WTC11 (cell line): ENCODE results near the gene ZC2HC1B. TPM values are rescaled to one million over a fixed set of nuclear protein-coding genes. Genes with fewer than 3 reads are reported as not detected.

Experiments
- ATAC-seq: fragments of 200-7000 bp; cut with Tn5 transposase; 2 replicates; pipeline ENCODE4 v1.10.0; 2021; ENCODE audit warnings: mild to moderate bottlenecking, moderate library complexity
- CTCF ChIA-PET: fragments of 300-600 bp; sonication (Branson Sonifier 250); formaldehyde crosslinking; loops from one replicate; lab custom pipeline; 2021; ENCODE audit warnings: antibody characterized with exemption; lab: Charles Lee
- POLR2A ChIA-PET: fragments of 350-600 bp; sonication (Branson Sonifier 250); formaldehyde crosslinking; loops from one replicate; lab custom pipeline; 2021; ENCODE audit warnings: antibody characterized with exemption; lab: Charles Lee
- DNase-seq: peaks from one replicate; pipeline ENCODE4 v3.0.0; 2021; ENCODE audit warnings: low spot score
- H3K27ac Mint-ChIP-seq: 2 replicates; pipeline ENCODE4 v1.8.0; 2021; ENCODE audit warnings: mixed read lengths
- H3K27me3 Mint-ChIP-seq: 2 replicates; pipeline ENCODE4 v1.8.0; 2021; ENCODE audit warnings: low read depth, mild to moderate bottlenecking, moderate library complexity, mixed read lengths
- H3K36me3 Mint-ChIP-seq: 2 replicates; pipeline ENCODE4 v1.8.0; 2021; ENCODE audit warnings: mixed read lengths
- H3K4me1 Mint-ChIP-seq: 2 replicates; pipeline ENCODE4 v1.8.0; 2022; ENCODE audit warnings: mixed read lengths
- H3K4me3 Mint-ChIP-seq: 2 replicates; pipeline ENCODE4 v1.8.0; 2021; ENCODE audit warnings: mild to moderate bottlenecking, moderate library complexity, mixed read lengths
- H3K9me3 Mint-ChIP-seq: 2 replicates; pipeline ENCODE4 v1.8.0; 2021; ENCODE audit warnings: mixed read lengths
- CBFB ChIP-seq: sonication (generic); formaldehyde crosslinking; IDR thresholded peaks from 2 replicates; pipeline ENCODE4 v1.8.1; 2022; ENCODE audit warnings: mild to moderate bottlenecking, low read depth, missing genetic modification reagents
- CREM ChIP-seq: sonication (generic); formaldehyde crosslinking; IDR thresholded peaks from 2 replicates; pipeline ENCODE4 v1.8.1; 2022; ENCODE audit warnings: mild to moderate bottlenecking, missing genetic modification reagents, moderate library complexity
- ESRRA ChIP-seq: sonication (generic); formaldehyde crosslinking; IDR thresholded peaks from 2 replicates; pipeline ENCODE4 v1.8.1; 2022; ENCODE audit warnings: mild to moderate bottlenecking, missing genetic modification reagents, borderline replicate concordance
- FOXJ3 ChIP-seq: sonication (generic); formaldehyde crosslinking; IDR thresholded peaks from 2 replicates; pipeline ENCODE4 v1.9.0; 2021; ENCODE audit warnings: missing genetic modification reagents, mild to moderate bottlenecking, borderline replicate concordance
- FOXK1 ChIP-seq: sonication (generic); formaldehyde crosslinking; IDR thresholded peaks from 2 replicates; pipeline ENCODE4 v1.8.0; 2022; ENCODE audit warnings: mild to moderate bottlenecking, moderate library complexity, missing genetic modification reagents
- JAZF1 ChIP-seq: fragments of 250-450 bp; sonication (Bioruptor Pico); IDR thresholded peaks from 2 replicates; pipeline ENCODE4 v1.9.0; 2021; ENCODE audit warnings: moderate library complexity, mild to moderate bottlenecking, inconsistent platforms
- NFYB ChIP-seq: sonication (generic); formaldehyde crosslinking; conservative IDR thresholded peaks from 2 replicates; pipeline ENCODE4 v1.8.0; 2022; ENCODE audit warnings: low read depth, missing genetic modification reagents
- PREB ChIP-seq: sonication (generic); formaldehyde crosslinking; IDR thresholded peaks from 2 replicates; pipeline ENCODE4 v1.8.1; 2022; ENCODE audit warnings: mild to moderate bottlenecking, missing genetic modification reagents, moderate library complexity, borderline replicate concordance
- PRRX2 ChIP-seq: fragments of 250-450 bp; sonication (Bioruptor Pico); IDR thresholded peaks from 2 replicates; pipeline ENCODE4 v1.8.0; 2021; ENCODE audit warnings: mild to moderate bottlenecking
- TEAD4 ChIP-seq: sonication (generic); formaldehyde crosslinking; IDR thresholded peaks from 2 replicates; pipeline ENCODE4 v1.8.0; 2022; ENCODE audit warnings: mild to moderate bottlenecking, missing genetic modification reagents
- TP53 ChIP-seq: sonication (generic); formaldehyde crosslinking; IDR thresholded peaks from 2 replicates; pipeline ENCODE4 v1.8.1; 2023; ENCODE audit warnings: mild to moderate bottlenecking, missing genetic modification reagents
- ZSCAN18 ChIP-seq: fragments of 250-450 bp; sonication (Bioruptor Pico); IDR thresholded peaks from 2 replicates; pipeline ENCODE4 v2.1.2; 2022; ENCODE audit warnings: mild to moderate bottlenecking, moderate library complexity
- total RNA-seq: library from RNA; stranded (reverse); gene quantifications from 3 replicates; pipeline ENCODE4 v1.2.3, GENCODE V29; 2021
- TF ChIP-seq, protein P1 (sequence below): fragments of 200-600 bp; IDR thresholded peaks from 2 replicates; pipeline ENCODE4 v1.8.0; 2022; ENCODE audit warnings: antibody characterized with exemption
- TF ChIP-seq, protein P2 (sequence below): sonication (generic); formaldehyde crosslinking; IDR thresholded peaks from 2 replicates; pipeline ENCODE4 v1.8.1; 2023; ENCODE audit warnings: mild to moderate bottlenecking, missing genetic modification reagents
- TF ChIP-seq, protein P3 (sequence below): sonication (generic); formaldehyde crosslinking; IDR thresholded peaks from 2 replicates; pipeline ENCODE4 v1.8.0; 2023; ENCODE audit warnings: missing genetic modification reagents
- TF ChIP-seq, protein P4 (sequence below): sonication (generic); formaldehyde crosslinking; IDR thresholded peaks from 2 replicates; pipeline ENCODE4 v1.8.0; 2022; ENCODE audit warnings: mild to moderate bottlenecking, missing genetic modification reagents

The ZC2HC1B gene
- total RNA-seq, 1 experiment from 2014 or later: not detected

DNA sequence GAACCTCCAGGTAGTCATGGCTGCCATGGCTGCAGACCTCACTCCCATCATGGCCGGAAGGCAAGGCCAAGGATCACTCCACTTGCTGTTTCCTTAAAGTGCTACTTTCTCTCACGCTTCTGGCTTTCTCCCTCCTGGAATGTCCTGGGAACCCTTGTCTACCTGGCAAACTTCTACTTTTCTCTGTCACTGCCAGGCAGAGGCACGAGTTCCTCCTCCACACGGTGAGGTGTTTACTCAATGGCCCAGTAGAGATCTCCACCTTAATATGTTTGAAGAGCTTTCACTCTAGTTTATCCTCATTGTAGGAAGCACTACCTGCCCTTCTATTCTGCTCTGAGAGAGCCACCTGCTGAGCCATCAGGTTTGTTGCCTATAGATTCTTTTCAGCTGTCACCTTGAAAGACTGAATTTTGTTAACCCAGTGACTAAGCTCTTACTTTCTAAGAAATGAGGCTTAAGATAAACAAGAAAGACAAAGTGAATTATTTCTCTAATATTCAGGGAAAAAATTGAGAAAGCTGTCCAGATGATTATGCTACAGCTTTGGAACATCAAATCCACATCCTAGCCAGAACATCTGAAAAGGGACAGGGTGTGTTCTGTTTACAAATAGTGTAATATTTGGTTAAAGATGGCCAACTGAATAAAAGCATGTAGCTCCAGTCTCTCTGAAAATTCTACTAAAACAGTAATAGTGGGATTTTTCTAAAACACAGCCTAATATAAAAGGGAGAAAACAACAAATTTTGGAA lies 88.8 kb downstream of the ZC2HC1B start:
- no peak for TF ChIP-seq TP53 (CRISPR knock-in tag)
- no peak for TF ChIP-seq ZSCAN18
- TF ChIP-seq, all 79 proteins: peak for 0
- H3K36me3 Mint-ChIP-seq: peaks cover under 1% of the 10 kb centered on the region; the same call in 1 of the 2 replicates
- H3K27me3 Mint-ChIP-seq: peaks cover 45% of the 10 kb centered on the region
- H3K4me3 Mint-ChIP-seq: no peak overlapping the region
- DNase-seq: no peak
- H3K27ac Mint-ChIP-seq: no peak overlapping the region
- H3K9me3 Mint-ChIP-seq: peaks cover 9% of the 10 kb centered on the region; the same call in 1 of the 2 replicates
- POLR2A ChIA-PET: no interaction called here
- peaks cover 24% of the 10 kb centered on the region for H3K4me1 Mint-ChIP-seq
- no peak for ATAC-seq
- CTCF ChIA-PET: interaction anchor here (0.9 to 2.5 kb wide), 9 partner anchors 10 to 377 kb away, joined by 3 to 36 read pairs (median 10); no protein-coding TSS in a partner anchor

DNA sequence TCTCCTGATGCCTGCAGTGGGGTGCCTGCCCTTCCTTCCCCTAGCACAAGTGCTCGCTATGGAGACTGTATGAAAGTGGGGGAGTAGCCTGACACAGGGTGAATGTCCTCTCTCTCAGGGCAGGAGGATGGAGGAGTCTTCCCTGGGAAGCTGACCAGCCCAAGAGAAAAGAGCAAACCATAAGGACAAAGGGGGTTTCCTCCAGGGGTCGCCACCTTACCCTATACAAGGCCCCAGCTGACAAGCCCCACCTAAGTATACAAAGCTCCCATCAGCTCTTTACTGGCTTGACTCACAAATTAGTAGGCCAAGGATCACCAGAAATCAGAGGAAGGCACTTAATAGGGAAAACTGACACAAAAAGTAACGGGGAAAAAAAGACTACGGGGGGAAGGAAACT lies 89.6 kb downstream of the ZC2HC1B start:
- ATAC-seq: peak; percentile 56
- Mint-ChIP-seq H3K36me3 (no peaks in the 10 kb centered on the region), H3K27ac (no peak overlapping the region), H3K4me1 (peaks cover 25% of the 10 kb centered on the region), H3K27me3 (peaks cover 38% of the 10 kb centered on the region), H3K9me3 (peaks cover 3% of the 10 kb centered on the region; the same call in 1 of the 2 replicates), H3K4me3 (no peak overlapping the region)
- TF ChIP-seq, protein P1, sequence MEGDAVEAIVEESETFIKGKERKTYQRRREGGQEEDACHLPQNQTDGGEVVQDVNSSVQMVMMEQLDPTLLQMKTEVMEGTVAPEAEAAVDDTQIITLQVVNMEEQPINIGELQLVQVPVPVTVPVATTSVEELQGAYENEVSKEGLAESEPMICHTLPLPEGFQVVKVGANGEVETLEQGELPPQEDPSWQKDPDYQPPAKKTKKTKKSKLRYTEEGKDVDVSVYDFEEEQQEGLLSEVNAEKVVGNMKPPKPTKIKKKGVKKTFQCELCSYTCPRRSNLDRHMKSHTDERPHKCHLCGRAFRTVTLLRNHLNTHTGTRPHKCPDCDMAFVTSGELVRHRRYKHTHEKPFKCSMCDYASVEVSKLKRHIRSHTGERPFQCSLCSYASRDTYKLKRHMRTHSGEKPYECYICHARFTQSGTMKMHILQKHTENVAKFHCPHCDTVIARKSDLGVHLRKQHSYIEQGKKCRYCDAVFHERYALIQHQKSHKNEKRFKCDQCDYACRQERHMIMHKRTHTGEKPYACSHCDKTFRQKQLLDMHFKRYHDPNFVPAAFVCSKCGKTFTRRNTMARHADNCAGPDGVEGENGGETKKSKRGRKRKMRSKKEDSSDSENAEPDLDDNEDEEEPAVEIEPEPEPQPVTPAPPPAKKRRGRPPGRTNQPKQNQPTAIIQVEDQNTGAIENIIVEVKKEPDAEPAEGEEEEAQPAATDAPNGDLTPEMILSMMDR: no peak
- TF ChIP-seq, protein P2, sequence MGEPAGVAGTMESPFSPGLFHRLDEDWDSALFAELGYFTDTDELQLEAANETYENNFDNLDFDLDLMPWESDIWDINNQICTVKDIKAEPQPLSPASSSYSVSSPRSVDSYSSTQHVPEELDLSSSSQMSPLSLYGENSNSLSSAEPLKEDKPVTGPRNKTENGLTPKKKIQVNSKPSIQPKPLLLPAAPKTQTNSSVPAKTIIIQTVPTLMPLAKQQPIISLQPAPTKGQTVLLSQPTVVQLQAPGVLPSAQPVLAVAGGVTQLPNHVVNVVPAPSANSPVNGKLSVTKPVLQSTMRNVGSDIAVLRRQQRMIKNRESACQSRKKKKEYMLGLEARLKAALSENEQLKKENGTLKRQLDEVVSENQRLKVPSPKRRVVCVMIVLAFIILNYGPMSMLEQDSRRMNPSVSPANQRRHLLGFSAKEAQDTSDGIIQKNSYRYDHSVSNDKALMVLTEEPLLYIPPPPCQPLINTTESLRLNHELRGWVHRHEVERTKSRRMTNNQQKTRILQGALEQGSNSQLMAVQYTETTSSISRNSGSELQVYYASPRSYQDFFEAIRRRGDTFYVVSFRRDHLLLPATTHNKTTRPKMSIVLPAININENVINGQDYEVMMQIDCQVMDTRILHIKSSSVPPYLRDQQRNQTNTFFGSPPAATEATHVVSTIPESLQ (CRISPR knock-in tag): no peak
- TF ChIP-seq ESRRA (CRISPR knock-in tag) (no peak), CREM (CRISPR knock-in tag) (no peak), FOXK1 (CRISPR knock-in tag) (no peak), FOXJ3 (CRISPR knock-in tag) (no peak), PRRX2 (CRISPR knock-in tag) (no peak), TEAD4 (CRISPR knock-in tag) (no peak), TP53 (CRISPR knock-in tag) (no peak)
- ChIA-PET CTCF (interaction anchor here (0.6 to 2.5 kb wide), 9 partner anchors 10 to 369 kb away, joined by 3 to 36 read pairs (median 10); no protein-coding TSS in a partner anchor), POLR2A (no interaction called here)
- DNase-seq: peak; percentile 34

DNA sequence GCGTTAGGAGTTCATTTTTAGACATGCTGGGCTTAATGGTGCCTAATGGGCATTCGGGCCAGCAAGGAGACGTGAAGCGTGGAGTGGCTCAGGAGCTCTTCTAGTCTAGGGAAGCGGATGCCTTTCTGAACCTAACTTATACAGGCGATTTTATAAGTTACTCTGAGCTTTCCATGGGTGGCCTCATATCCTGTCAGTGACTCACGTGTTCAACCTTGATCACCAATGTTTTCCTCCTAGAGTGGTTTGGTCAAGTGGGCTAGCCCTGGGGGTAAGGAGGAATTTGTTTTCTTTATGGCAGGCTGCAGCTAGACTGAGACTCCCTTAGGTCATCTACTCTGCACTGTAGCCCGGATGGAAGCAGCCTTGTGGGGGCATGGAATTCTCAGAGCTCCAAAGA lies 91.7 kb downstream of the ZC2HC1B start:
- DNase-seq: no peak
- Mint-ChIP-seq H3K4me3 (no peak overlapping the region), H3K9me3 (no peaks in the 10 kb centered on the region), H3K36me3 (no peaks in the 10 kb centered on the region), H3K27ac (no peak overlapping the region), H3K4me1 (peaks cover 44% of the 10 kb centered on the region), H3K27me3 (peaks cover 19% of the 10 kb centered on the region)
- ChIA-PET POLR2A (no interaction called here), CTCF (interaction anchor here (5.6 kb wide), 1 partner anchor 12 kb away, joined by 87 read pairs; no protein-coding TSS in a partner anchor)
- ATAC-seq: no peak
- TF ChIP-seq JAZF1 (CRISPR knock-in tag) (no peak), NFYB (CRISPR knock-in tag) (no peak), PREB (CRISPR knock-in tag) (no peak), CBFB (CRISPR knock-in tag) (no peak)
- TF ChIP-seq, protein P3, sequence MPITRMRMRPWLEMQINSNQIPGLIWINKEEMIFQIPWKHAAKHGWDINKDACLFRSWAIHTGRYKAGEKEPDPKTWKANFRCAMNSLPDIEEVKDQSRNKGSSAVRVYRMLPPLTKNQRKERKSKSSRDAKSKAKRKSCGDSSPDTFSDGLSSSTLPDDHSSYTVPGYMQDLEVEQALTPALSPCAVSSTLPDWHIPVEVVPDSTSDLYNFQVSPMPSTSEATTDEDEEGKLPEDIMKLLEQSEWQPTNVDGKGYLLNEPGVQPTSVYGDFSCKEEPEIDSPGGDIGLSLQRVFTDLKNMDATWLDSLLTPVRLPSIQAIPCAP (CRISPR knock-in tag): no peak
- TF ChIP-seq, protein P4, sequence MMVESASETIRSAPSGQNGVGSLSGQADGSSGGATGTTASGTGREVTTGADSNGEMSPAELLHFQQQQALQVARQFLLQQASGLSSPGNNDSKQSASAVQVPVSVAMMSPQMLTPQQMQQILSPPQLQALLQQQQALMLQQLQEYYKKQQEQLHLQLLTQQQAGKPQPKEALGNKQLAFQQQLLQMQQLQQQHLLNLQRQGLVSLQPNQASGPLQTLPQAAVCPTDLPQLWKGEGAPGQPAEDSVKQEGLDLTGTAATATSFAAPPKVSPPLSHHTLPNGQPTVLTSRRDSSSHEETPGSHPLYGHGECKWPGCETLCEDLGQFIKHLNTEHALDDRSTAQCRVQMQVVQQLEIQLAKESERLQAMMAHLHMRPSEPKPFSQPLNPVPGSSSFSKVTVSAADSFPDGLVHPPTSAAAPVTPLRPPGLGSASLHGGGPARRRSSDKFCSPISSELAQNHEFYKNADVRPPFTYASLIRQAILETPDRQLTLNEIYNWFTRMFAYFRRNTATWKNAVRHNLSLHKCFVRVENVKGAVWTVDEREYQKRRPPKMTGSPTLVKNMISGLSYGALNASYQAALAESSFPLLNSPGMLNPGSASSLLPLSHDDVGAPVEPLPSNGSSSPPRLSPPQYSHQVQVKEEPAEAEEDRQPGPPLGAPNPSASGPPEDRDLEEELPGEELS (CRISPR knock-in tag): no peak
- TF ChIP-seq, all 79 proteins: peak for 0
